Activated naive CD8-positive, alpha-beta T cell treated with anti-CD3 and anti-CD28 coated beads, Interleukin-2, amount 10 ng/mL, durations not matched to agents 7 days and 5 days (primary cell): Measurements from ENCODE around the gene KCNQ1OT1. TPM values are rescaled to one million over a fixed set of nuclear protein-coding genes. Genes with fewer than 3 reads are reported as not detected.

Experiments
- ATAC-seq: fragments of 150-1000 bp; cut with Tn5 transposase; one replicate; pipeline ENCODE4 v1.10.0; 2021; ENCODE audit warnings: low read depth, moderate library complexity
- POLR2A ChIA-PET: fragments of 350-600 bp; sonication (Branson Sonifier 250); formaldehyde crosslinking; loops from one replicate; lab custom pipeline; 2021; ENCODE audit warnings: antibody characterized with exemption; lab: Charles Lee
- DNase-seq: peaks from one replicate; pipeline ENCODE4 v3.0.0; 2021
- H3K27ac Mint-ChIP-seq: one replicate; pipeline ENCODE4 v1.8.0; 2022; ENCODE audit warnings: mild to moderate bottlenecking, mixed read lengths
- H3K27me3 Mint-ChIP-seq: one replicate; pipeline ENCODE4 v1.8.0; 2022; ENCODE audit warnings: mild to moderate bottlenecking, moderate library complexity, mixed read lengths
- H3K36me3 Mint-ChIP-seq: one replicate; pipeline ENCODE4 v1.8.0; 2021; ENCODE audit warnings: mild to moderate bottlenecking, mixed read lengths
- H3K4me1 Mint-ChIP-seq: one replicate; pipeline ENCODE4 v1.8.0; 2021; ENCODE audit warnings: mixed read lengths
- H3K4me3 Mint-ChIP-seq: one replicate; pipeline ENCODE4 v1.8.0; 2022; ENCODE audit warnings: mild to moderate bottlenecking, moderate library complexity, mixed read lengths
- H3K9me3 Mint-ChIP-seq: one replicate; pipeline ENCODE4 v1.8.0; 2021; ENCODE audit warnings: mixed read lengths
- total RNA-seq, 2 experiments: library from RNA; stranded (reverse); gene quantifications; one replicate each; pipeline ENCODE4 v1.2.3, GENCODE V29; 2021

KCNQ1OT1 gene
- total RNA-seq, 2 experiments from 2014 or later, result 0.28 to 0.34 TPM

DNA sequence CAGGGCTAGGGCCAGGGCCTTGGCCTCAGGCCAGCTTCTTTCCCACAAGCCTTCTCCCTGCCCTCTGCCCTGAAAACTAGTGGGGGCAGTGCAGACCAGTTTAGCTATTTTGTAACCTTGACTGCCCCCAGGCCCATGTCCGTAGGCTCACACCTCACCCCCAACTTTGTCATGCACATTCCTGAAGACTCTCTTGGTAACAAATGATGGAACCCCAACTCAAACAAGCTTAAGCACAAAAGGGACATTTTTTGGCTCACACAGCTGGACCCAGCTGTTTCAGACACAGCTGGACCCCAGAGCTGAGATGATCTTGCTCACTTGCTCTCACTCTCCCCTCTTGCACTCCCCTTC is 46.6 kb downstream of the KCNQ1OT1 start:
- DNase-seq (no peak), ATAC-seq (no peak)
- POLR2A ChIA-PET, result no interaction called here
- peaks cover 15% of the 10 kb centered on the region for H3K36me3 Mint-ChIP-seq
- H3K27ac Mint-ChIP-seq, result no peak overlapping the region
- no peak overlapping the region for H3K4me3 Mint-ChIP-seq
- peaks cover 16% of the 10 kb centered on the region for H3K9me3 Mint-ChIP-seq
- H3K4me1 Mint-ChIP-seq, result peaks cover 3% of the 10 kb centered on the region
- H3K27me3 Mint-ChIP-seq, result no peaks in the 10 kb centered on the region

DNA sequence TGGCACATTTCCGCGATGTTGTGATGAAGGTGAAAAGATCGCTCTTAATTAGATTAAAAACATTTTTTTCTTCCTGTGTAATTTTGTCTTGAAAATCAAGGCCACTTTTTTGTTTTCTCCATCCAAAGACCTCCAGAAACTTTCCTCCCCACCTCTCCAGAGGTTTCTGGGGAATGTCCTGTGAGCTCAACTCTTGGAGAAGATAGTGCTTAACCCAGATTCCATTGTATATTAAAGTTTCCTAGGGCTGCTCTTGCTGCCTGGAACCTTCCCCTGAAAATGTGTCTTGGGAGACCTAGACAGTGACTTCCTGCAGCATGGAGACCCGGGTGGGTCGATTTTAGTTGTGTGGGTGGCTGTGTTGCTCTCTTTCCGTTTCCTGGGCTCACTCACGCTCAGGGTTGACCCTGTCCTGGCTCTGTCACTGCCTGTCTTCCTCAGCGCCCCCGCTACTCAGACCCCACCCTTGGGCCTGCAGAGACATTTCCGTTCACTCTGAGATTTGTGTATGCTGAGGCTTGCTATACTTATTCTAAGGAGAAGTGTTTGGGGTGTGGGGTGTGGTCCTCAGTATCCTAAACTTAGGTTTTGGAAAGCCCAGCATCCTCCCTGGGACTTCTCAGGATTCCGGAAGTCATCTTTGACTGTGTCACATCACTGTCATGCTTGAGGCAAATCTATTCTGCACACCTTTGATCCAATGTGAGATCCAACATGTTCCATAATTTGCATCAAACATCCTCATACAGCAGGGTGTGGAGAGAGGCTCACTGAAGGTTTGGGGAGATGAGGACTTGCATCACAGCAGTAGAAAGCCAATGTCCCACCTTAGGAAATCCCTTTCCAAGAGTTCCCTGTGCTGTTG is 47.2 kb downstream of the KCNQ1OT1 start:
- H3K27ac Mint-ChIP-seq, result no peak overlapping the region
- peaks cover 15% of the 10 kb centered on the region for H3K36me3 Mint-ChIP-seq
- POLR2A ChIA-PET, result no interaction called here
- ATAC-seq (no peak), DNase-seq (no peak)
- peaks cover 3% of the 10 kb centered on the region for H3K4me1 Mint-ChIP-seq
- peaks cover 16% of the 10 kb centered on the region for H3K9me3 Mint-ChIP-seq
- no peaks in the 10 kb centered on the region for H3K27me3 Mint-ChIP-seq
- no peak overlapping the region for H3K4me3 Mint-ChIP-seq

DNA sequence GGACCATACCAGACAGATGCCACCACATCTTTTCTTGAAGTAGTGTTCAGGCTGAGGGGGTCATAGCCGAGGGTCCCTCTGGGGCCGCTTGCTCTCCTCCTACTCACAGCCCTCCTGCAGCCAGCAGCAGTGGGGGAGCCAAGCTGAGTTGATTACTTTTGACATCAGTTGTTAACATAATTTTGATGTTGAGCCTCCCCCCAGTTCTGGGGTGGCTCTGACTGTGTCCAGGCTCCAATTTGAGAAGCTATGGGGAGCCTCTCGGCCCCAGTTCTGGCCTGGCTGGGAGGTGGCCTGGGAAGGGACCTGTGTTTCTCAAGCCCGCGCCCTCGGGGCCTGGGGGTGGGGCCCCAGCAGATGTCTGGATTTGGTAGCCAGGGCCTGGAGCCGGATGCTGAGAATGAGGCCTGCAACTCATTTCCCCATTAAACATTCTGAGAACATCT is 47.9 kb downstream of the KCNQ1OT1 start:
- Mint-ChIP-seq H3K4me3 (no peak overlapping the region), H3K36me3 (peaks cover 20% of the 10 kb centered on the region), H3K27ac (no peak overlapping the region), H3K27me3 (no peaks in the 10 kb centered on the region), H3K9me3 (peaks cover 21% of the 10 kb centered on the region), H3K4me1 (peaks cover 3% of the 10 kb centered on the region)
- no peak for ATAC-seq
- POLR2A ChIA-PET, result no interaction called here
- no peak for DNase-seq

DNA sequence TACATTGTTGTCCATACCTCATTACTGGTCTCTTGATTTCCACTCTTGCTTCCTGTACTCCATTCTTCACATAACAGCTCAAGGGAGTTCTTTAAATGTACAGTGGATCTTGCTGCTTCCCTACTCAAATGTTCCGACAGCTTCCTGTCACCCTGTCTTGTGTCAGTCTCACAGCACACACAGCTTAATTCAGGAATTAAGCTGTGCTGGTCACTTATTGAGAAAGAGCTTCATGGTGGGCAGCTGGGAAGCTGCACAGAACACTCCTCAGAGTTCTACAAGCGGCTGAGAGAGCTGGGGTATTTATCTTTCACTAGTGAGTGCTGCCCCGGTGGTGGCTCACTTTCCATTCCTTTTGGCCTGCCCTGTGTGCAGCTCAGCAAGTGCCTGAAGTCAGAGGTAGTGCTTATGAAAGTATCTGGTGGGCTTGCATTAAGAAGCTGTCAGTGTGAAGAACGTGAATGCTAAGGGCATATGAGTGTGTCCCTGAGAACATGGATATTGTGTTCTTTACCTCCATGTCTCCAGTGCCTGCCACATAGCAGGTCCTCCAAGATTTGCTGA is 48.7 kb downstream of the KCNQ1OT1 start:
- Mint-ChIP-seq H3K27me3 (no peaks in the 10 kb centered on the region), H3K9me3 (peaks cover 21% of the 10 kb centered on the region), H3K4me1 (peaks cover 3% of the 10 kb centered on the region), H3K36me3 (peaks cover 20% of the 10 kb centered on the region), H3K27ac (no peak overlapping the region), H3K4me3 (no peak overlapping the region)
- no peak for ATAC-seq
- DNase-seq, result no peak
- POLR2A ChIA-PET, result no interaction called here

DNA sequence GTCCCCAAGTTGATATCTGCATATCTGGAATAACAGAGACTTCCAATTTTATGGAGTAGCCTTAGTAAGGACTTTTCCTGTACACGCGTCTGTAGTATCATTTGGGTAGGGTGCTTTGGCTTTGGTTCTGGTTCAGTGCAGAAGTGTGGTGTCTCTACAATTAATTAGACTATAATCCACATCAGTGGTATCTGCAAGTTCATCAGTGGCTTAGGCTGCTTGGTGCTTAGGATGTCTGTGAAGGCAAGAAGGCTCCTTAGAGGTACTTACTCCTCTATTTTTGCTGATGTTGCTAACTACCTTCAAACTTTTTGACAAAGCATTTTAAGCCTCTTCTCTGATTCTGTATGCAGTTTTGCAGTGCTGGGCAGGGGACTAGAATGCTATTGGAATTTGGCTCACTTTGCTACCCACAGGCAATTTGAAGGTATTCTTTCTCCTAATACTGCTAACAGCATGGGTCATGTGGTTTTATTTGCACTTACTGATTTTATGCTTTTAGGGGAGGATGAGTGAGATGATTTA is 49.4 kb downstream of the KCNQ1OT1 start:
- POLR2A ChIA-PET, result no interaction called here
- Mint-ChIP-seq H3K27ac (no peak overlapping the region), H3K36me3 (peaks cover 21% of the 10 kb centered on the region), H3K4me1 (peaks cover 3% of the 10 kb centered on the region), H3K27me3 (no peaks in the 10 kb centered on the region), H3K4me3 (no peak overlapping the region), H3K9me3 (peaks cover 21% of the 10 kb centered on the region)
- ATAC-seq (no peak), DNase-seq (no peak)

DNA sequence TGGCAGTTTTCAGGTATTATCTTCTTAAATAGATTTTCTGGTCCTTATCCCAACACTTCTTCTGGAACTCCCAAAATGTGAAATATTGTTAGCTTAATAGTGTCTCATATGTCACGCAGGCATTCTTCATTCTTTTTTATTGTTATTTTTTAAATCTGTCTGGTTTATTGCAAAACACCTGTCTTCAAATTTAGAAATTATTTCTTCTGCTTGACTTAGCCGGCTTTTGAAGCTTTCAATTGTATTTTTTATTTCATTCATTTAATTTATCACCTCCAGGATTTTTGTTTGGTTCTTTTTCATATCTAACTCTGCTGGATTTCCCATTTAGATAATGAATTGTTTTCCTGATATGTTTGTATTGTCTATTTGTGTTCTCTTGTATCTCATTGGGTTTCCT is 49.9 kb downstream of the KCNQ1OT1 start:
- DNase-seq (no peak), ATAC-seq (no peak)
- Mint-ChIP-seq H3K4me1 (peaks cover 3% of the 10 kb centered on the region), H3K27ac (no peak overlapping the region), H3K4me3 (no peak overlapping the region), H3K27me3 (no peaks in the 10 kb centered on the region), H3K36me3 (peaks cover 21% of the 10 kb centered on the region), H3K9me3 (peaks cover 22% of the 10 kb centered on the region)
- POLR2A ChIA-PET, result no interaction called here

DNA sequence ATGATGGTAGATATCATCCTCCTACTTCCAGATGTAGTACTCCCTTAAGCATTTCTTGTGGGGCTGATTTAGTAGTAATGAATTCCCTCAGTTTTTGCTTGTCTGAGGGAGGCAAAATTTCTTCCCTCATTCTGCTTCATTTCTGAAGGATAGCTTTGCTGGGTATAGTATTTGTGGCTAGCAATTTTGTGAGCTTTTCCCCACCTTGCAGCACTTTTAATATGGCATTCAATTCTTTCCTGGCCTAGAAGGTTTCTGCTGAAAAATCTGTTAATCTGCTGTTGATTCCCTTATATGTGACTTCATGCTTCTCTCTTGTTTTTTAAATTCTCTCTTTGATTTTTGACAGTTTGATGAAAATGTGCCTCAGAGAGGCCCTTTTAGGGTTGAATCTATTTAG is 50.4 kb downstream of the KCNQ1OT1 start:
- peaks cover 22% of the 10 kb centered on the region for H3K36me3 Mint-ChIP-seq
- no peaks in the 10 kb centered on the region for H3K27me3 Mint-ChIP-seq
- H3K27ac Mint-ChIP-seq, result no peak overlapping the region
- H3K9me3 Mint-ChIP-seq, result peaks cover 27% of the 10 kb centered on the region
- no peak for DNase-seq
- ATAC-seq, result no peak
- no peaks in the 10 kb centered on the region for H3K4me1 Mint-ChIP-seq
- POLR2A ChIA-PET, result no interaction called here
- H3K4me3 Mint-ChIP-seq, result no peak overlapping the region

DNA sequence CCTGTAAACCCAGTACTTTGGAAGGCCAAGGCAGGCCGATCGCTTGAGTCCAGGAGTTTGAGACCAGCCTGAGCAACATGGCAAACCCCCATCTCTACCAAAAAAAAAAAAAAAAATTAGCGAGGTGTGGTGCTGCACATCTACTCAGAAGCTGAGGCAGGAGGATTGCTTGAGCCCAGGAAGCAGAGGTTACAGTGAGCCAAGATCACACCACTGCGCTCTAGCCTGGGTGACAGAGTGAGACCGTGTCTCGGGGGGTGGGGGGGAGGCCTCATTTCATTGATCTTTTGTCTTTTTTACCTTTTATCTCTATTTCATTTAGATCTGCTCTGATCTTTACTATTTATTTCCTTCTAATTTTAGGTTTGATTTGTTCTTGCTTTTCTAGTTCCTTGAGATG is 51.8 kb downstream of the KCNQ1OT1 start:
- no peak overlapping the region for H3K27ac Mint-ChIP-seq
- no peaks in the 10 kb centered on the region for H3K27me3 Mint-ChIP-seq
- H3K4me3 Mint-ChIP-seq, result no peak overlapping the region
- ATAC-seq, result no peak
- no peak for DNase-seq
- H3K4me1 Mint-ChIP-seq, result no peaks in the 10 kb centered on the region
- peaks cover 29% of the 10 kb centered on the region for H3K36me3 Mint-ChIP-seq
- POLR2A ChIA-PET, result interaction anchor here (0.7 kb wide), 1 partner anchor 11 kb away, joined by 4 read pairs; no protein-coding TSS in a partner anchor
- H3K9me3 Mint-ChIP-seq, result peaks cover 32% of the 10 kb centered on the region

DNA sequence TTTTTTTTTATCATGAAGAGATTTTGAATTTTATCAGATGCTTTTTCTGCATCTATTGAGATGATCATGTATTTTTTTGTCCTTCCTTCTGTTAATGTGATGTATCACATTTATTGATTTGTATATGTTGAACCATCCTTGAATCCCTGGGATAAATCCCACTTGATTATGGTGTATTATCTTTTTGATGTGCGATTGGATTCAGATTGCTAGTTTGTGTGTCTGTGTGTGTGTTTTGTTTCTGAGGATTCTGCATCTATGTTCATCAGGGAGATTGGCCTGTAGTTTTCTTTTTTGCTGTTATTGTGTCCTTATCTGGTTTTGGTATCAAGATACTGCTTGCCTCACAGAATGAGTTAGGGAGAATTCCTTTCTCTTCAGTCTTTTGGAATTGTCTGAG is 52.6 kb downstream of the KCNQ1OT1 start:
- ATAC-seq, result no peak
- Mint-ChIP-seq H3K9me3 (peaks cover 31% of the 10 kb centered on the region), H3K27ac (no peak overlapping the region), H3K27me3 (no peaks in the 10 kb centered on the region), H3K36me3 (peaks cover 25% of the 10 kb centered on the region), H3K4me3 (no peak overlapping the region), H3K4me1 (no peaks in the 10 kb centered on the region)
- DNase-seq, result no peak
- POLR2A ChIA-PET, result interaction anchor here (0.7 kb wide), 1 partner anchor 12 kb away, joined by 4 read pairs; no protein-coding TSS in a partner anchor

DNA sequence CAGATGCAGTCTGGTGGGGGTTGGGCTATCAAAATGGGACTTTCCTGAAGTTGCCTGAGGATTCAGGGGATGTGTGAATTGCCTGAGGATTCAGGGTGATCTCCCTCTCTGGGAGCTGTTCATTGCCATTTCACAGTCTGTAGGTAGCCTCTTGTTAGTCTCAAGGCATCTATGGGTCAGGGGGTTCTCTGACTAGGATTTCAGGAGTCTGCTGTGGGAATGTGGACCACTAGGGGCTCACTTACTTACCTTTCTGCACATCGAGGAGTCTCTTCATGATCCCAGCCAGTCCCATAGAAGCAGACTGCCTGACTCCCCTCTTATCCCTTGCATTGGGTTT is 54.0 kb downstream of the KCNQ1OT1 start:
- H3K27ac Mint-ChIP-seq, result no peak overlapping the region
- H3K9me3 Mint-ChIP-seq, result peaks cover 37% of the 10 kb centered on the region
- POLR2A ChIA-PET, result no interaction called here
- DNase-seq (no peak), ATAC-seq (no peak)
- no peaks in the 10 kb centered on the region for H3K4me1 Mint-ChIP-seq
- H3K36me3 Mint-ChIP-seq, result peaks cover 30% of the 10 kb centered on the region
- no peaks in the 10 kb centered on the region for H3K27me3 Mint-ChIP-seq
- no peak overlapping the region for H3K4me3 Mint-ChIP-seq

DNA sequence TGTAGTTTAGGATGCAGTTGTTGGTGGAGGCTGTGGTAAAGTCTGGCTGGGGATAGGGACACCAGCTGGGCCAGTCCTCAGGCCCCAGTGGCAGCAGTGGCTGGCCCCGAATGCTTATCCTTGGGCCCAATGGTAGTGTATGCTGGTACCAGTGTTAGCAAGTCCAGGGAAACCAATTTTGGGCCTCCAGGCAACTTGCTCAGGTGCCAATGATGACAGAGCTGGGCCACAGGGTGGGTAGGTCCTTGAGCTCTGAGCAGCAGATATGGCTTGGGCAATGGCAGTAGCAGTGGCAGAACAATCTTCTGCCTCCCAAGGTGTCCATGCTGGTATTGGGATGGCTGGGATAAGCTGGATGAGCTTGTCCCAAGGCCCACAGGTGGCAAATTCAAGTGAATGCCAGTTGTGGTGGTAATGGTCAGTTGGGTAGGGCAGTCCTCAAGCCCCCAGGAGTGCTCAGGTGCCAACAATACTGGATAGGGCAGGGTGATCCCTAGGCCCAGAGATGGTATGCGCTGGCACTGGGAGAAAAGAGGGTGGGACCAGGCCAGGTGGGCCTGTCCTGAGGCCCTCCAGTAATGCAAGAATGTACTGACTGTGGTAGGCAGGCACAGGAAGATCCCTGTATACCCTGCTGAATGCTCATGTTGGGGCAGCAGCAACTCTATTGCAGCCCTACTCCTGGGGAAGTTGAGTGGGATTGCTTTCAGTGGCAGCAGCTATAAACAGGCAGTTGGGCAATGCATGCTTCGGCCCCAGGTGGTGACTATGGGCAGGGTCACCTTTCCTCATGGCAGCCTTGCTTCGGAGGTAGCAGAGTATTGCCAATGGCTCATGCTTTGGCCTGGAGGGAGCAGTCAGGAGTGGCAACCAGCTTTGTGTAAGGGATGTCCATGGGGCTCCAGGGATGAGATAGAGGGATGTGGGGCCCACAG is 54.7 kb downstream of the KCNQ1OT1 start:
- no peak overlapping the region for H3K4me3 Mint-ChIP-seq
- no peak for ATAC-seq
- no peak for DNase-seq
- peaks cover 31% of the 10 kb centered on the region for H3K36me3 Mint-ChIP-seq
- H3K9me3 Mint-ChIP-seq, result peaks cover 38% of the 10 kb centered on the region
- POLR2A ChIA-PET, result no interaction called here
- no peaks in the 10 kb centered on the region for H3K27me3 Mint-ChIP-seq
- no peak overlapping the region for H3K27ac Mint-ChIP-seq
- no peaks in the 10 kb centered on the region for H3K4me1 Mint-ChIP-seq

DNA sequence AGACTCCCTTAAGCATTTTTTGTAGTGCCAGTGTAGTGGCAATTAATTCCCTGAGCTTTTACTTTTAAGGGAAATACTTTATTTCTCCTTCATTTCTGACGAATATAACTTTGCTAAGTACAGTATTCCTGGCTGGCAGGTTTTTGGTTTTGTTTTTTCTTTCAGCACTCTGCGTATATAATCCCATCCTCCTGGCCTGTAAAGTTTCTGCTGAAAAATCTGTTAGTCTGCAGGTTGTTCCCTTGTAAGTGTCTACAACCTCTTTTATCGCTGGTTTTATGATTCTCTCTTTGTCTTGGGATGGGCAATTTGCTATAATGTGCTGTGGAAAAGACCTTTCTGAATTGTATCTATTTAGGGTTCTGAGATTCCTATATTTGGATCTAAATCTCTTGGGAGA is 56.0 kb downstream of the KCNQ1OT1 start:
- Mint-ChIP-seq H3K27me3 (no peaks in the 10 kb centered on the region), H3K4me1 (no peaks in the 10 kb centered on the region), H3K36me3 (peaks cover 31% of the 10 kb centered on the region), H3K4me3 (no peak overlapping the region), H3K9me3 (peaks cover 30% of the 10 kb centered on the region), H3K27ac (no peak overlapping the region)
- POLR2A ChIA-PET, result no interaction called here
- no peak for ATAC-seq
- DNase-seq, result no peak

DNA sequence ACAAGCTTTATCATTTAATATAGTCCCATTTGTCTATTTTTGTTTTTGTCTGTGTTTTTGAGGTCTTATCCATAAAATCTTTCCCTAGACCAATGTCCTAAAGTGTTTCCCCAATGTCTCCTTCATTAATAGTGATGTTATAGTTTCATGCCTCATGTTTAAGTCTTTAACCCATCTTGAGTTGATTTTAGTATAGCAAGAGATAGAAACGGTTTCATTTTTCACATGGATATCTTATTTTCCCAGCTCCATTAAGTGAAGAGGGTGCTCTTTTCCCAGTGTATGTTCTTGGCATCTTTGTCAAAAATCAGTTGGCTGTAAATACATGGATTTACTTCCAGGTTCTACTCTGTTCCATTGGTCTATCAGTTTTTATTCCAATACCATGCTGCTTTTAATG is 58.2 kb downstream of the KCNQ1OT1 start:
- ATAC-seq (no peak), DNase-seq (no peak)
- Mint-ChIP-seq H3K4me1 (no peaks in the 10 kb centered on the region), H3K27me3 (no peaks in the 10 kb centered on the region), H3K9me3 (peaks cover 32% of the 10 kb centered on the region), H3K27ac (no peak overlapping the region), H3K4me3 (no peak overlapping the region), H3K36me3 (peaks cover 36% of the 10 kb centered on the region)
- POLR2A ChIA-PET, result no interaction called here
